Stimulated activated CD8-positive, alpha-beta memory T cell treated with anti-CD3 and anti-CD28 coated beads, Interleukin-4, amount 100 ng/mL, for 4 hours (primary cell): ENCODE results near the gene TLE3.
A peak's percentile ranks its signal among the peaks of the same experiment; 100 is the strongest.
"Not testable (repeated sequence)": the region's sequence is repeated elsewhere in the genome, so short reads cannot be mapped to it uniquely, and the experiment has no call there.

Experiments
- DNase-seq, 2 donors: peaks; one replicate each; pipeline ENCODE4 v3.0.0-alpha.2; 2020; ENCODE audit warnings: low read depth in 2 of 2, low spot score in 1 of 2

The TLE3 gene

GRCh38 chr15:70126362-70126761, 28.6 kb upstream of the TLE3 start:
- no peak for DNase-seq

- no peak for DNase-seq
Measured at GRCh38 chr15:70125605-70126004, 27.9 kb upstream of the TLE3 start.

- DNase-seq, result no peak
Measured at GRCh38 chr15:70121624-70122302, 24.0 kb upstream of the TLE3 start.

GRCh38 chr15:70120958-70121623, 23.4 kb upstream of the TLE3 start:
- no peak for DNase-seq

- no peak for DNase-seq
Measured at GRCh38 chr15:70119911-70120508, 22.3 kb upstream of the TLE3 start.

GRCh38 chr15:70118599-70118998, 20.9 kb upstream of the TLE3 start:
- DNase-seq, result no peak

- no peak for DNase-seq
Measured at GRCh38 chr15:70116317-70116716, 18.6 kb upstream of the TLE3 start.

- no peak for DNase-seq
Measured at GRCh38 chr15:70114221-70114620, 16.5 kb upstream of the TLE3 start.

GRCh38 chr15:70113304-70113700, 15.6 kb upstream of the TLE3 start:
- no peak for DNase-seq

GRCh38 chr15:70112572-70113303, 15.0 kb upstream of the TLE3 start:
- DNase-seq, result not testable (repeated sequence)

- no peak for DNase-seq
Measured at GRCh38 chr15:70112074-70112395, 14.3 kb upstream of the TLE3 start.

GRCh38 chr15:70111203-70112073, 13.7 kb upstream of the TLE3 start:
- DNase-seq, result no peak

GRCh38 chr15:70109978-70110377, 12.3 kb upstream of the TLE3 start:
- DNase-seq, result no peak

GRCh38 chr15:70109531-70109930, 11.8 kb upstream of the TLE3 start:
- no peak for DNase-seq

GRCh38 chr15:70103880-70104626, 6.3 kb upstream of the TLE3 start:
- no peak for DNase-seq

GRCh38 chr15:70102827-70103226, 5.1 kb upstream of the TLE3 start:
- DNase-seq, result no peak

GRCh38 chr15:70101459-70102113, 3.9 kb upstream of the TLE3 start:
- DNase-seq, result no peak

- DNase-seq, result peak in 1 of 2 donors; percentile 35
Measured at GRCh38 chr15:70100474-70101341, 3.0 kb upstream of the TLE3 start.

- DNase-seq, result no peak
Measured at GRCh38 chr15:70099967-70100473, 2.3 kb upstream of the TLE3 start.
